Panc1 (cell line): ENCODE data around the gene TLCD3B. TPM values are rescaled to one million over a fixed set of nuclear protein-coding genes. Genes with fewer than 3 reads are reported as not detected.

Source experiments
- ATAC-seq: fragments of 200-7000 bp; cut with Tn5 transposase; 2 replicates; pipeline ENCODE4 v1.9.1; 2020; ENCODE audit warnings: mild to moderate bottlenecking, moderate library complexity
- BruUV-seq: library from RNA; stranded (reverse); fragments of 400-500 nt; replicated peaks from 2 replicates; lab custom pipeline; 2021; lab: Mats Ljungman, UMichigan
- CTCF ChIA-PET: fragments of 300-600 bp; sonication (Branson Sonifier 250); formaldehyde crosslinking; loops from one replicate; lab custom pipeline; 2022; ENCODE audit warnings: antibody characterized with exemption; lab: Charles Lee
- POLR2A ChIA-PET: fragments of 300-600 bp; sonication (Branson Sonifier 250); formaldehyde crosslinking; loops from one replicate; lab custom pipeline; 2022; ENCODE audit warnings: antibody characterized with exemption; lab: Charles Lee
- DNase-seq: peaks from one replicate; pipeline ENCODE4 v3.0.0-alpha.2; 2010; ENCODE audit warnings: low read depth, low spot score
- H3K27ac ChIP-seq: 2 replicates; pipeline ENCODE4 v1.5.1; 2011; ENCODE audit warnings: mild to moderate bottlenecking, low read length, inconsistent platforms
- H3K27me3 ChIP-seq: fragments of 200-500 bp; sonication (Bioruptor generic); 2 replicates; pipeline ENCODE4 v1.6.0; 2014; ENCODE audit warnings: low read length, inconsistent platforms; ENCODE audit not compliant: control insufficient read depth, insufficient read depth
- H3K36me3 ChIP-seq: fragments of 200-500 bp; sonication (Bioruptor generic); 2 replicates; pipeline ENCODE4 v1.5.1; 2014; ENCODE audit warnings: inconsistent platforms, mild to moderate bottlenecking, low read length, moderate library complexity; ENCODE audit not compliant: control insufficient read depth, insufficient read depth
- H3K4me1 ChIP-seq: 2 replicates; pipeline ENCODE4 v1.5.1; 2011; ENCODE audit warnings: inconsistent platforms, mild to moderate bottlenecking, low read length, moderate library complexity; ENCODE audit not compliant: control insufficient read depth, insufficient read depth
- H3K4me3 ChIP-seq, 2 experiments: 2 replicates each; pipeline ENCODE4 v1.5.1; 2011 to 2012; ENCODE audit warnings: low read depth in 2 of 2, low read length in 2 of 2, mild to moderate bottlenecking in 2 of 2, inconsistent platforms in 1 of 2, moderate library complexity in 1 of 2
- H3K9me3 ChIP-seq: fragments of 200-500 bp; sonication (Bioruptor generic); 2 replicates; pipeline ENCODE4 v1.5.1; 2014; ENCODE audit warnings: low read depth, mild to moderate bottlenecking, inconsistent platforms, low read length, moderate library complexity; ENCODE audit not compliant: control insufficient read depth, insufficient read depth
- POLR2AphosphoS5 ChIP-seq: IDR thresholded peaks from 2 replicates; pipeline ENCODE4 v1.6.1; 2012; ENCODE audit warnings: mild to moderate bottlenecking, low read depth, low read length, moderate library complexity
- SIN3A ChIP-seq: IDR thresholded peaks from 2 replicates; pipeline ENCODE4 v1.6.1; 2012; ENCODE audit warnings: low read depth, mild to moderate bottlenecking, low read length, moderate library complexity, borderline replicate concordance; ENCODE audit not compliant: insufficient read depth
- TCF7L2 ChIP-seq: IDR thresholded peaks from 2 replicates; pipeline ENCODE4 v1.6.1; 2011; ENCODE audit warnings: mild to moderate bottlenecking, low read depth, low read length, inconsistent platforms
- in situ Hi-C: cut with HindIII; loops from 2 replicates; pipeline ENCODE4 v1.10.0; 2016; ENCODE audit warnings: low sequenced_read_pairs, low pct_unique_long_range_greater_than_20kb
- intact Hi-C: fragments of 100-400 bp; cut with micrococcal nuclease; formaldehyde crosslinking; loops from one replicate; pipeline ENCODE4 v1.10.0; 2022; ENCODE audit not compliant: unreplicated experiment
- total RNA-seq: library from RNA; stranded (reverse); gene quantifications from one replicate; pipeline ENCODE4 v1.2.1, GENCODE V29; 2021; ENCODE audit not compliant: unreplicated experiment
- TF ChIP-seq, protein P1 (sequence below), 2 experiments: IDR thresholded peaks; 2 replicates each; pipeline ENCODE4 v1.6.1; 2011 to 2012; ENCODE audit warnings: low read depth in 2 of 2, control low read depth in 1 of 2, low read length in 1 of 2, mild to moderate bottlenecking in 1 of 2, moderate library complexity in 1 of 2; ENCODE audit not compliant: insufficient read depth in 1 of 2
- TF ChIP-seq, protein P2 (sequence below): fragments of 450-650 bp; IDR thresholded peaks from 2 replicates; pipeline ENCODE4 v1.5.1; 2017; ENCODE audit warnings: mild to moderate bottlenecking

The TLCD3B gene
- total RNA-seq, 1 experiment from 2014 or later, result 3.5 TPM

DNA sequence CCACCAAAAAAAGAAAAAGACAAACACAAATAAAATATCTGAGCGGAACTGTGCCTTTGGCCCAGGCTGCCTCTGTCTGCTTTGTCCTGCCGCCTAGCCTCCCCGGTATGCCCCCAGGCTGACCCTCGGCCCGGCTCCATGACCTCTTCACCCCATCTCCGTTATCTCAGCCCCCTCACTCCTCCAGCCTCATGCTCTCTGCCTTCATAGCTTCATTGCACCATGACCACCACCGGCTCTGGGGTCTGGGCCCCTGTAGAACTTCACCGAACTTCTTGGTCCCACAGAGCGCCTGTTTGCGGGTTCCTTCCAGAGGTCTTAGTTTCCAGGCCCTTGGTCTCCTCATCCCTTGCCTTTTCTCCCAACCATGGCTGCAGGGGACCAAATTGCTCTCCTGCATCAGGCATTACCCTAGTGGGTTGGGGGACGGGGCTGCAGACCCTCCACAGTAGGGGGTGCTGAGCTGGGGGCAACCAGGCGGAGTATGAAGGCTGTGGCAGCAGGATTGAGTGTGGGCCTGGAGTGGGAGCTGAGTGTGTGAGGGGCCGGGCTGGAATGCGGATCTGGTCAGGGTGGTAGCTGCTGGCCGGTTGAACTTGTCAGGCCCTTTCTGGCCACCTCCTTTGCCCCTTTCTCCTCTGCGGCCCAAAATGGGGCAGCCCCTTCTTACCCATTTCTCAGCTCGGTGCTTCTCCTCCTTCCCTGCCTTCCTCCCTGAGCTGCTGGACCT, 42.6 kb downstream of the TLCD3B start:
- no peak overlapping the region for H3K4me3 ChIP-seq
- CTCF ChIA-PET, result interaction anchor here (0.6 kb wide), 1 partner anchor 42 kb away, joined by 6 read pairs; the partner anchor contains the start of gene TLCD3B
- H3K36me3 ChIP-seq, result peaks cover 16% of the 10 kb centered on the region
- no peak for TF ChIP-seq SIN3A
- TF ChIP-seq, protein P1, sequence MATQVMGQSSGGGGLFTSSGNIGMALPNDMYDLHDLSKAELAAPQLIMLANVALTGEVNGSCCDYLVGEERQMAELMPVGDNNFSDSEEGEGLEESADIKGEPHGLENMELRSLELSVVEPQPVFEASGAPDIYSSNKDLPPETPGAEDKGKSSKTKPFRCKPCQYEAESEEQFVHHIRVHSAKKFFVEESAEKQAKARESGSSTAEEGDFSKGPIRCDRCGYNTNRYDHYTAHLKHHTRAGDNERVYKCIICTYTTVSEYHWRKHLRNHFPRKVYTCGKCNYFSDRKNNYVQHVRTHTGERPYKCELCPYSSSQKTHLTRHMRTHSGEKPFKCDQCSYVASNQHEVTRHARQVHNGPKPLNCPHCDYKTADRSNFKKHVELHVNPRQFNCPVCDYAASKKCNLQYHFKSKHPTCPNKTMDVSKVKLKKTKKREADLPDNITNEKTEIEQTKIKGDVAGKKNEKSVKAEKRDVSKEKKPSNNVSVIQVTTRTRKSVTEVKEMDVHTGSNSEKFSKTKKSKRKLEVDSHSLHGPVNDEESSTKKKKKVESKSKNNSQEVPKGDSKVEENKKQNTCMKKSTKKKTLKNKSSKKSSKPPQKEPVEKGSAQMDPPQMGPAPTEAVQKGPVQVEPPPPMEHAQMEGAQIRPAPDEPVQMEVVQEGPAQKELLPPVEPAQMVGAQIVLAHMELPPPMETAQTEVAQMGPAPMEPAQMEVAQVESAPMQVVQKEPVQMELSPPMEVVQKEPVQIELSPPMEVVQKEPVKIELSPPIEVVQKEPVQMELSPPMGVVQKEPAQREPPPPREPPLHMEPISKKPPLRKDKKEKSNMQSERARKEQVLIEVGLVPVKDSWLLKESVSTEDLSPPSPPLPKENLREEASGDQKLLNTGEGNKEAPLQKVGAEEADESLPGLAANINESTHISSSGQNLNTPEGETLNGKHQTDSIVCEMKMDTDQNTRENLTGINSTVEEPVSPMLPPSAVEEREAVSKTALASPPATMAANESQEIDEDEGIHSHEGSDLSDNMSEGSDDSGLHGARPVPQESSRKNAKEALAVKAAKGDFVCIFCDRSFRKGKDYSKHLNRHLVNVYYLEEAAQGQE (IDR thresholded peaks at IDR 0.05; ENCODE audit: insufficient read depth in 1 of 2, low read depth in 2 of 2, low read length in 1 of 2), result no peak
- TF ChIP-seq POLR2AphosphoS5, result no peak
- TF ChIP-seq, protein P2, sequence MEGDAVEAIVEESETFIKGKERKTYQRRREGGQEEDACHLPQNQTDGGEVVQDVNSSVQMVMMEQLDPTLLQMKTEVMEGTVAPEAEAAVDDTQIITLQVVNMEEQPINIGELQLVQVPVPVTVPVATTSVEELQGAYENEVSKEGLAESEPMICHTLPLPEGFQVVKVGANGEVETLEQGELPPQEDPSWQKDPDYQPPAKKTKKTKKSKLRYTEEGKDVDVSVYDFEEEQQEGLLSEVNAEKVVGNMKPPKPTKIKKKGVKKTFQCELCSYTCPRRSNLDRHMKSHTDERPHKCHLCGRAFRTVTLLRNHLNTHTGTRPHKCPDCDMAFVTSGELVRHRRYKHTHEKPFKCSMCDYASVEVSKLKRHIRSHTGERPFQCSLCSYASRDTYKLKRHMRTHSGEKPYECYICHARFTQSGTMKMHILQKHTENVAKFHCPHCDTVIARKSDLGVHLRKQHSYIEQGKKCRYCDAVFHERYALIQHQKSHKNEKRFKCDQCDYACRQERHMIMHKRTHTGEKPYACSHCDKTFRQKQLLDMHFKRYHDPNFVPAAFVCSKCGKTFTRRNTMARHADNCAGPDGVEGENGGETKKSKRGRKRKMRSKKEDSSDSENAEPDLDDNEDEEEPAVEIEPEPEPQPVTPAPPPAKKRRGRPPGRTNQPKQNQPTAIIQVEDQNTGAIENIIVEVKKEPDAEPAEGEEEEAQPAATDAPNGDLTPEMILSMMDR, result no peak
- no peak for TF ChIP-seq TCF7L2
- no peak overlapping the region for H3K27ac ChIP-seq
- no peaks in the 10 kb centered on the region for H3K9me3 ChIP-seq
- in situ Hi-C loops (no loop called here), intact Hi-C loops (no loop called here)
- H3K4me1 ChIP-seq, result peaks cover 16% of the 10 kb centered on the region
- BruUV-seq, result no TSS peak
- ATAC-seq (no peak), DNase-seq (no peak)
- POLR2A ChIA-PET, result no interaction called here
- no peaks in the 10 kb centered on the region for H3K27me3 ChIP-seq

DNA sequence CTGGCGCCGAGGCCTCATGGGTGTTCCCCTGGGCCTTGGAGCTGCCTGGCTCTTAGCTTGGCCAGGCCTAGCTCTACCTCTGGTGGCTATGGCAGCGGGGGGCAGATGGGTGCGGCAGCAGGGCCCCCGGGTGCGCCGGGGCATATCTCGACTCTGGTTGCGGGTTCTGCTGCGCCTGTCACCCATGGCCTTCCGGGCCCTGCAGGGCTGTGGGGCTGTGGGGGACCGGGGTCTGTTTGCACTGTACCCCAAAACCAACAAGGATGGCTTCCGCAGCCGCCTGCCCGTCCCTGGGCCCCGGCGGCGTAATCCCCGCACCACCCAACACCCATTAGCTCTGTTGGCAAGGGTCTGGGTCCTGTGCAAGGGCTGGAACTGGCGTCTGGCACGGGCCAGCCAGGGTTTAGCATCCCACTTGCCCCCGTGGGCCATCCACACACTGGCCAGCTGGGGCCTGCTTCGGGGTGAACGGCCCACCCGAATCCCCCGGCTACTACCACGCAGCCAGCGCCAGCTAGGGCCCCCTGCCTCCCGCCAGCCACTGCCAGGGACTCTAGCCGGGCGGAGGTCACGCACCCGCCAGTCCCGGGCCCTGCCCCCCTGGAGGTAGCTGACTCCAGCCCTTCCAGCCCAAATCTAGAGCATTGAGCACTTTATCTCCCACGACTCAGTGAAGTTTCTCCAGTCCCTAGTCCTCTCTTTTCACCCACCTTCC, 43.5 kb downstream of the TLCD3B start:
- in situ Hi-C loops, result no loop called here
- no peak for ATAC-seq
- CTCF ChIA-PET, result interaction anchor here (0.6 kb wide), 1 partner anchor 43 kb away, joined by 6 read pairs; the partner anchor contains the start of gene TLCD3B

More for the DNA sequence above, 43.5 kb downstream of the TLCD3B start:
- Histone ChIP-seq H3K27me3 (no peaks in the 10 kb centered on the region), H3K4me3 (no peak overlapping the region), H3K27ac (no peak overlapping the region), H3K36me3 (peaks cover 13% of the 10 kb centered on the region), H3K9me3 (no peaks in the 10 kb centered on the region), H3K4me1 (peaks cover 13% of the 10 kb centered on the region; the same call in 1 of the 2 replicates)
- no TSS peak for BruUV-seq
- intact Hi-C loops, result no loop called here
- no peak for DNase-seq
- POLR2A ChIA-PET, result interaction anchor here (0.6 to 0.7 kb wide), 2 partner anchors 43 to 88 kb away, joined by 3 to 8 read pairs; partner anchors contain the start of gene SEZ6L2
- TF ChIP-seq, protein P1 (IDR thresholded peaks at IDR 0.05; ENCODE audit: insufficient read depth in 1 of 2, low read depth in 2 of 2, low read length in 1 of 2), result no peak
- TF ChIP-seq POLR2AphosphoS5 (no peak), SIN3A (no peak), TCF7L2 (no peak)
- TF ChIP-seq, protein P2, result no peak
